Cardiac ventricle fibroblast (primary cell): Measurements from ENCODE around the gene SCFD1. TPM values are rescaled to one million over a fixed set of nuclear protein-coding genes. Genes with fewer than 3 reads are reported as not detected.

ENCODE experiments used
- total RNA-seq: library from RNA; depleted of rRNA; stranded (reverse); fragments of >200 nt; gene quantifications from 2 replicates; pipeline ENCODE4 v1.2.3, GENCODE V29; 2015

Gene SCFD1, protein sequence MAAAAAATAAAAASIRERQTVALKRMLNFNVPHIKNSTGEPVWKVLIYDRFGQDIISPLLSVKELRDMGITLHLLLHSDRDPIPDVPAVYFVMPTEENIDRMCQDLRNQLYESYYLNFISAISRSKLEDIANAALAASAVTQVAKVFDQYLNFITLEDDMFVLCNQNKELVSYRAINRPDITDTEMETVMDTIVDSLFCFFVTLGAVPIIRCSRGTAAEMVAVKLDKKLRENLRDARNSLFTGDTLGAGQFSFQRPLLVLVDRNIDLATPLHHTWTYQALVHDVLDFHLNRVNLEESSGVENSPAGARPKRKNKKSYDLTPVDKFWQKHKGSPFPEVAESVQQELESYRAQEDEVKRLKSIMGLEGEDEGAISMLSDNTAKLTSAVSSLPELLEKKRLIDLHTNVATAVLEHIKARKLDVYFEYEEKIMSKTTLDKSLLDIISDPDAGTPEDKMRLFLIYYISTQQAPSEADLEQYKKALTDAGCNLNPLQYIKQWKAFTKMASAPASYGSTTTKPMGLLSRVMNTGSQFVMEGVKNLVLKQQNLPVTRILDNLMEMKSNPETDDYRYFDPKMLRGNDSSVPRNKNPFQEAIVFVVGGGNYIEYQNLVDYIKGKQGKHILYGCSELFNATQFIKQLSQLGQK
- 40.5 and 57.7 TPM in 2 replicates for total RNA-seq

GRCh38 chr14:30621940-30622830 lies at the start of gene SCFD1:
SCFD1 (plus strand) TSS chr14:30622319; CDS start chr14:30622339, 20 bp downstream.

Other genes starting within 250 kb of the SCFD1 start
- 7.0 and 8.4 TPM in 2 replicates for gene G2E3, start 63.2 kb upstream of the SCFD1 start, total RNA-seq